GM18870 (cell line): Measurements from ENCODE around the gene MYOF.

Source experiments
- ATAC-seq: cut with Tn5 transposase; IDR thresholded peaks from one replicate; pipeline ENCODE4 v1.9.1; 2021; ENCODE audit warnings: moderate library complexity; ENCODE audit not compliant: unreplicated experiment

Gene MYOF

GRCh38 chr10:93261961-93262610 lies 220.0 kb downstream of the MYOF start:
- ATAC-seq: no peak

GRCh38 chr10:93261089-93261488 lies 221.0 kb downstream of the MYOF start:
- ATAC-seq: no peak

- no peak for ATAC-seq
Measured at GRCh38 chr10:93259126-93259525, 223.0 kb downstream of the MYOF start.
